AG04449 (cell line): Measurements from ENCODE around the gene C16orf90.

Experiments
- CTCF ChIA-PET: fragments of 350-600 bp; formaldehyde crosslinking; extraction: SDS; loops from one replicate; lab custom pipeline; 2021; ENCODE audit warnings: antibody characterized with exemption; lab: Yijun Ruan, JAX
- POLR2A ChIA-PET: fragments of 400-600, 350-600 bp; formaldehyde crosslinking; extraction: SDS; loops from one replicate; lab custom pipeline; 2020; ENCODE audit warnings: antibody characterized with exemption, inconsistent platforms; lab: Yijun Ruan, JAX
- DNase-seq: peaks from one replicate; pipeline ENCODE4 v3.0.0-alpha.2; 2010; ENCODE audit warnings: low read depth, low spot score
- H3K4me3 ChIP-seq: 2 replicates; pipeline ENCODE4 v1.5.1; 2011; ENCODE audit warnings: low read depth, mild to moderate bottlenecking, control low read depth, low read length
- CTCF ChIP-seq: IDR thresholded peaks from one replicate; pipeline ENCODE4 v1.5.1; 2011; ENCODE audit warnings: mild to moderate bottlenecking, moderate library complexity, low read length, control low read depth, inconsistent platforms; ENCODE audit not compliant: insufficient read depth; ENCODE audit errors: missing control alignments

C16orf90 gene

GRCh38 chr16:3498988-3499387 is 3.7 kb upstream of the C16orf90 start:
- no peak overlapping the region for H3K4me3 ChIP-seq
- TF ChIP-seq CTCF = no peak
- DNase-seq = no peak
- ChIA-PET POLR2A (no interaction called here), CTCF (interaction anchor here (2.8 kb wide), 1 partner anchor 12 kb away, joined by 10 read pairs; no protein-coding TSS in a partner anchor)

- H3K4me3 ChIP-seq = no peak overlapping the region
- no peak for DNase-seq
- CTCF ChIA-PET = no interaction called here
- POLR2A ChIA-PET = no interaction called here
- TF ChIP-seq CTCF = no peak
Measured at GRCh38 chr16:3497771-3498170, 2.5 kb upstream of the C16orf90 start.

DNA sequence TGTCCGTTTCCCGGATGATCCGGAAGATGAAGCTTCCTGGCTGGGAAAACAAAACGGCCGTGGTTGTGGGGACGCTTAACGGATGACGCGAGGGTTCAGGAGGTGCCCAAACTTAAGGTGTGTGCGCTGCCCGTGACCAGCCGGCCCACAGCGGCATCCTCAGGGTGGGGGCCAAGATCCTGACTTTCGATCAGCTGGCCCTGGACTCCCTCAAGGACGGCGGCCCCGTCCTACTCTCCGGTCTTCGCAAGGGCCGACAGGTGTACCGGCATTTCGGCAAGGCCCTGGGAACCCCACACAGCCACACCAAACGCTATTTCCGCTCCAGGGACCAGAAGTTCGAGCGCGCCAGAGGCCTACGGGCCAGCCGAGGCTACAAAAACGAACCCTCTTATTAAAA is 1.1 kb upstream of the C16orf90 start:
- ChIA-PET CTCF (interaction anchor here (1.0 kb wide), 1 partner anchor 12 kb away, joined by 3 read pairs; no protein-coding TSS in a partner anchor), POLR2A (no interaction called here)
- H3K4me3 ChIP-seq = no peak overlapping the region
- TF ChIP-seq CTCF = no peak
- DNase-seq = no peak

DNA sequence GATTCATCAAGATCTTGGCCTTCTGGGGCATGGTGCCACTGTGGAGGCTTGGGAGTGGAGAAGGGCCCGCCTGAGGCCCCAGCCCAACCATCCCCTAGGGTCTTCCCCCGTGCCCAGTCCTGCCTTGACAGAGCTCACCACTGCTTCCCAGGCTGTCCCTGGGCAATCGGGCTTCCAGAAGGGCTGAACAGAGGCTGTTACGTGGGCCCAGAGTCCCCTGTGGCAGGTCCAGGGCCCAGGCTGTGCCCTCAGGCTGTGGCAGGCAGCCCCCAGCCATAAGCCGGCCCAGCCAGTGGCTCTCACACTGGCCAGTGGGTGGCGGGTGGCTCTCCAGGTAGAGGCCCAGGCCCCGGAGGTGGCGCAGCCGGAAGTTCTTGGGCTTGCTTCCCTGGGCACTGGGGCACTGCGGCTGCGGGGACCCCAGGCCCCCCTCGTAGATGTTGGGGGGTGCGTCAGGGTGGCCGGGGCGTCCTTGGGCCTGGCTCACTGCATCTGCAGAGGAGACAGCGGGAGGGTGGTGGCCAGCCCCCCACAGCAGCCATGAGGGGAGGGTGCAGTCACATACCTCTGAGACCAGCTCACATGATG is 809 bp downstream of the C16orf90 start:
- ChIA-PET POLR2A (no interaction called here), CTCF (interaction anchor here (1.4 kb wide), 1 partner anchor 11 kb away, joined by 3 read pairs; no protein-coding TSS in a partner anchor)
- no peak for TF ChIP-seq CTCF
- no peak for DNase-seq
- no peak overlapping the region for H3K4me3 ChIP-seq

- POLR2A ChIA-PET = no interaction called here
- CTCF ChIA-PET = no interaction called here
- TF ChIP-seq CTCF = no peak
- DNase-seq = no peak
- H3K4me3 ChIP-seq = no peak overlapping the region
Measured at GRCh38 chr16:3492356-3492755, 2.9 kb downstream of the C16orf90 start.

- CTCF ChIA-PET = no interaction called here
- no peak overlapping the region for H3K4me3 ChIP-seq
- TF ChIP-seq CTCF = no peak
- no peak for DNase-seq
- POLR2A ChIA-PET = no interaction called here
Measured at GRCh38 chr16:3490911-3491629, 4.2 kb downstream of the C16orf90 start.
